ENCODE measurements around the gene SLC18A2. TPM values are rescaled to one million over a fixed set of nuclear protein-coding genes. Genes with fewer than 3 reads are reported as not detected.

Gene SLC18A2
- 0.40 and 0.72 TPM in 2 replicates for total RNA-seq

GRCh38 chr10:117240621-117241529 lies at the start of gene SLC18A2:
SLC18A2 (plus strand) TSS chr10:117241114; CDS start chr10:117241694, 580 bp downstream.
- TF ChIP-seq, protein P1, sequence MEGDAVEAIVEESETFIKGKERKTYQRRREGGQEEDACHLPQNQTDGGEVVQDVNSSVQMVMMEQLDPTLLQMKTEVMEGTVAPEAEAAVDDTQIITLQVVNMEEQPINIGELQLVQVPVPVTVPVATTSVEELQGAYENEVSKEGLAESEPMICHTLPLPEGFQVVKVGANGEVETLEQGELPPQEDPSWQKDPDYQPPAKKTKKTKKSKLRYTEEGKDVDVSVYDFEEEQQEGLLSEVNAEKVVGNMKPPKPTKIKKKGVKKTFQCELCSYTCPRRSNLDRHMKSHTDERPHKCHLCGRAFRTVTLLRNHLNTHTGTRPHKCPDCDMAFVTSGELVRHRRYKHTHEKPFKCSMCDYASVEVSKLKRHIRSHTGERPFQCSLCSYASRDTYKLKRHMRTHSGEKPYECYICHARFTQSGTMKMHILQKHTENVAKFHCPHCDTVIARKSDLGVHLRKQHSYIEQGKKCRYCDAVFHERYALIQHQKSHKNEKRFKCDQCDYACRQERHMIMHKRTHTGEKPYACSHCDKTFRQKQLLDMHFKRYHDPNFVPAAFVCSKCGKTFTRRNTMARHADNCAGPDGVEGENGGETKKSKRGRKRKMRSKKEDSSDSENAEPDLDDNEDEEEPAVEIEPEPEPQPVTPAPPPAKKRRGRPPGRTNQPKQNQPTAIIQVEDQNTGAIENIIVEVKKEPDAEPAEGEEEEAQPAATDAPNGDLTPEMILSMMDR (conservative IDR thresholded peaks at IDR 0.05; ENCODE audit: low read depth, low read length): no peak
- peak within 1 kb of the TSS; percentile 33 for H3K4me3 ChIP-seq (ENCODE audit: low read depth, low read length)
- no peak for DNase-seq (ENCODE audit: low read depth)

DNA sequence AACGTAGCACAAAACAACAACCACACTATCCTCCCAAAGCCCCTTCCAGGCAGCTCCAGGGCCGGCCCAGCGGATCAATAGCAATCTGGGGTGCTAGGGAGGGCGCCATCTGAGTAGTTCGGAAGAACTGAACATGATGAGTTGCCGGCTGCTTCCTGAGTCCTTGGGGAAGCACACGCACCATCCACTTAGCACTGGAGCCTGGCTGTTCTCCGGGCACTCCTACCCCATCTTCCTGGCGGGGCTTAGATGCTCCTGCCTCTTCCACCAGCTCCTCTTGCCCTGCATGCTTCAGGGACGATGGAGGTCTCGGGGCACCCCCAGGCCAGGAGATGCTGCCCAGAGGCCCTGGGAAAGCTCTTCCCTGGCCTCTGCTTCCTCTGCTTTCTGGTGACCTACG lies 43.7 kb upstream of the SLC18A2 start, which contains the start of gene KCNK18:
Gene KCNK18, plus strand, starts transcription at position 301 of the 400 bp plus-strand sequence. Its CDS starts 0 bp downstream, at position 301.
- DNase-seq (ENCODE audit: low read depth): no peak
- H3K4me3 ChIP-seq (ENCODE audit: low read depth, low read length): no peak within 1 kb of the TSS
- TF ChIP-seq, protein P1 (conservative IDR thresholded peaks at IDR 0.05; ENCODE audit: low read depth, low read length): no peak

DNA sequence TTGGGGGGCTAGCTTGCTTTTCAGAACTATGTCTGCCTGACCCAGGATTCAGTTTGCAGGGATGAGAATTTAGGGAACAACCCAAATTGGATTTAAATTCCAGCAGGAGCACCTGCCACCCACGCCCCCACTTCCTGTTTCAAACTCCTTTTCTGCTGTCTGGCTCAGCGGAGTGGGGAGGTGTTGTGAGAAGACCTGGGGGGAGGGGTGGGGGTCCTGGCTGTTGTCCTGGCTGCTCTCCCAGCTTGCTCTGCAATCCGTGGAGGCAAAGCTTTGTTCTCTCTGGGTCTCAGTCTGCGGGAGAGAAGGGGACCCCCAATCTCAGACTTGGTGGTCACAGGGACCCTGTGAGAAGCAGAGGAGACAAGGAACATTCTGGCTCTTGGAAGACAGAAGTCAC lies 42.8 kb upstream of the SLC18A2 start:
- TF ChIP-seq, protein P1 (conservative IDR thresholded peaks at IDR 0.05; ENCODE audit: low read depth, low read length): no peak
- no peak overlapping the region for H3K4me3 ChIP-seq (ENCODE audit: low read depth, low read length)
- no peak for DNase-seq (ENCODE audit: low read depth)

GRCh38 chr10:117201826-117202225 lies 39.1 kb upstream of the SLC18A2 start:
- TF ChIP-seq, protein P1 (conservative IDR thresholded peaks at IDR 0.05; ENCODE audit: low read depth, low read length): no peak

GRCh38 chr10:117204316-117204715 lies 36.6 kb upstream of the SLC18A2 start:
- no peak overlapping the region for H3K4me3 ChIP-seq (ENCODE audit: low read depth, low read length)
- DNase-seq (ENCODE audit: low read depth): no peak
- TF ChIP-seq, protein P1 (conservative IDR thresholded peaks at IDR 0.05; ENCODE audit: low read depth, low read length): no peak

More at GRCh38 chr10:117201826-117202225, 39.1 kb upstream of the SLC18A2 start:
- H3K4me3 ChIP-seq (ENCODE audit: low read depth, low read length): no peak overlapping the region
- no peak for DNase-seq (ENCODE audit: low read depth)

DNA sequence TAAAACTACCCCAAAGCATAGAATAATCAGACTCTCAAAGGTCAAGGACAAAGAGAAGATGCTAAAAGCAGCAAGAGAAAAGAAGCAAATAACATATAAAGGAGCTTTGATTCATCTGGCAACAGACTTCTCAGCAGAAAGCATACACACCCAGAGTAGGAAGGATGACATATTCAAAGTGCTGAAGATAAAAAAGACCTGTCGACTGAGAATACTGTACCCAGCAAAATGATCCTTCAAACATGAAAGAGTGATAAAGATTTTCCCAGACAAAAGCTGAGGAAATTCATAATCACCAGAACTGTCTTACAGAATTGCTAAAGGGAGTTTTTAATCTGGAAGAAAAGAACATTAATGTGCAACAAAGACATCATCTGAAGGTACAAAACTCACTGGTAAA lies 28.7 kb upstream of the SLC18A2 start:
- TF ChIP-seq, protein P1 (conservative IDR thresholded peaks at IDR 0.05; ENCODE audit: low read depth, low read length): no peak
- H3K4me3 ChIP-seq (ENCODE audit: low read depth, low read length): no peak overlapping the region
- no peak for DNase-seq (ENCODE audit: low read depth)
